Neural progenitor cell (in vitro differentiated cells): ENCODE measurements around the gene MYO1D. TPM values are rescaled to one million over a fixed set of nuclear protein-coding genes. Genes with fewer than 3 reads are reported as not detected.

Experiments used
- DNase-seq: peaks from one replicate; pipeline ENCODE4 v3.0.0-alpha.2; 2016; ENCODE audit warnings: low spot score
- H2AFZ ChIP-seq: fragments of 200-600 bp; sonication (generic); replicated peaks from 2 replicates; pipeline ENCODE4 v1.6.1; 2016; ENCODE audit warnings: antibody characterized with exemption
- H3F3A ChIP-seq: fragments of 200-600 bp; sonication (generic); 2 replicates; pipeline ENCODE4 v1.6.1; 2016; ENCODE audit warnings: antibody characterized with exemption, low read depth
- H3K27ac ChIP-seq: fragments of 200-600 bp; sonication (generic); 2 replicates; pipeline ENCODE4 v1.5.1; 2016; ENCODE audit warnings: mild to moderate bottlenecking
- H3K27me3 ChIP-seq: fragments of 200-600 bp; sonication (generic); 2 replicates; pipeline ENCODE4 v1.6.1; 2016; ENCODE audit warnings: mild to moderate bottlenecking, moderate library complexity
- H3K36me3 ChIP-seq: fragments of 200-600 bp; sonication (generic); 2 replicates; pipeline ENCODE4 v1.5.1; 2016
- H3K4me1 ChIP-seq: fragments of 200-600 bp; sonication (generic); 2 replicates; pipeline ENCODE4 v1.6.1; 2016; ENCODE audit warnings: mixed run types
- H3K4me2 ChIP-seq: fragments of 200-600 bp; sonication (generic); 2 replicates; pipeline ENCODE4 v1.6.1; 2016
- H3K4me3 ChIP-seq: fragments of 200-600 bp; sonication (generic); 2 replicates; pipeline ENCODE4 v1.5.1; 2016
- H3K79me2 ChIP-seq: fragments of 200-600 bp; sonication (generic); 2 replicates; pipeline ENCODE4 v1.6.1; 2016; ENCODE audit warnings: low read depth
- H3K9ac ChIP-seq: fragments of 200-600 bp; sonication (generic); 2 replicates; pipeline ENCODE4 v1.6.1; 2016
- H3K9me3 ChIP-seq: fragments of 200-600 bp; sonication (generic); 2 replicates; pipeline ENCODE4 v1.5.1; 2016; ENCODE audit warnings: low read depth
- H4K20me1 ChIP-seq: fragments of 200-600 bp; sonication (generic); 2 replicates; pipeline ENCODE4 v1.6.1; 2016; ENCODE audit warnings: low read depth
- H3K27ac Mint-ChIP-seq: 3 replicates; pipeline ENCODE4 v1.8.0; 2021; ENCODE audit warnings: mixed read lengths
- H3K27me3 Mint-ChIP-seq: 2 replicates; pipeline ENCODE4 v1.8.0; 2022; ENCODE audit warnings: low read depth, mild to moderate bottlenecking, inconsistent platforms, moderate library complexity, mixed read lengths; ENCODE audit not compliant: insufficient read depth
- H3K36me3 Mint-ChIP-seq: 3 replicates; pipeline ENCODE4 v1.8.0; 2021; ENCODE audit warnings: mixed read lengths
- H3K4me1 Mint-ChIP-seq: 3 replicates; pipeline ENCODE4 v1.8.0; 2021; ENCODE audit warnings: mixed read lengths
- H3K4me3 Mint-ChIP-seq: 3 replicates; pipeline ENCODE4 v1.8.0; 2021; ENCODE audit warnings: mild to moderate bottlenecking, moderate library complexity, mixed read lengths
- H3K9me3 Mint-ChIP-seq: 3 replicates; pipeline ENCODE4 v1.8.0; 2020; ENCODE audit warnings: mixed read lengths
- EZH2 ChIP-seq: fragments of 200-600 bp; sonication (generic); IDR thresholded peaks from 2 replicates; pipeline ENCODE4 v1.6.1; 2017; ENCODE audit warnings: antibody characterized with exemption, mild to moderate bottlenecking, moderate library complexity
- EZH2phosphoT487 ChIP-seq: fragments of 200-600 bp; sonication (generic); IDR thresholded peaks from 2 replicates; pipeline ENCODE4 v1.6.1; 2017; ENCODE audit warnings: antibody characterized with exemption
- total RNA-seq: library from RNA; depleted of rRNA; stranded (reverse); fragments of >200 nt; gene quantifications from 2 replicates; pipeline ENCODE4 v1.2.3, GENCODE V29; 2015; ENCODE audit warnings: low replicate concordance
- TF ChIP-seq, protein P1 (sequence below): fragments of 200-600 bp; sonication (generic); IDR thresholded peaks from 2 replicates; pipeline ENCODE4 v1.5.1; 2017; ENCODE audit warnings: antibody characterized with exemption, mild to moderate bottlenecking

Gene MYO1D
- total RNA-seq, 1 donor from 2014 or later, result 6.2 TPM

DNA sequence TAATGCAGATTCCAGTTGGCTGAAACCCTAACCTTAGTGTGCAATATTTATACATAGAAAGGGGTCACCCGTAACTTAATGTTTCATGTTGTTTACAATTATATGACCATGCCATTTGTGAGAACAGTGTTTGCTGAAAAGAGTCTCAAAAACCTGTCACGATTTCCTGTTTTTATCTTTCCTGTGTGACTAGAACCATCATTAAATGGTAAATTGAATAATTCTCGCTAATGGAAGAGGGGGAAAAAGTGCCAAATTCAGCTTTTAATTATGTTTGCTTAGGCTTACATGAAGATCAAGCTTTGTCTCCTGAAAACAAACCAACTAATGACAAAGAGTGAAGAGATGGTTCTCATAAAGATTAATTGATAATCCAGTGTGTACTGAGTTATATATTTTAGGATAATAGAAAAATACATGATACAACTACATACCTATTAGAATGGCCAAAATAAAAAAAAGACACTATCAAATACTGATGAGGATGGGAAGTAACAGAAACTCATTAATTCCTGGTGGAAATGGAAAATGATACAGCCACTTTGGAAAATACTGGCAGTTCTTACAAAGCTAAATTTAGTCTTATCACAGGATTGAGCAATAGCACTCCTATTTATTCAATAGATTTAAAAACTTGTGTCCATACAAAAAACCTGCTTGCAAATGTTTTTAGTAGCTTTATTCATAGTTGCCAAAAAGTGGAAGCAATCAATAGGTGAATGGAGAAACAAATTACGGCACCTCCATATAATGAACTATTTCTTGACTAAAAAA, 248.5 kb downstream of the MYO1D start:
- H3K36me3 ChIP-seq, result no peaks in the 10 kb centered on the region
- H3K27me3 Mint-ChIP-seq, result no peaks in the 10 kb centered on the region
- peaks cover 13% of the 10 kb centered on the region for H3F3A ChIP-seq
- TF ChIP-seq, protein P1, sequence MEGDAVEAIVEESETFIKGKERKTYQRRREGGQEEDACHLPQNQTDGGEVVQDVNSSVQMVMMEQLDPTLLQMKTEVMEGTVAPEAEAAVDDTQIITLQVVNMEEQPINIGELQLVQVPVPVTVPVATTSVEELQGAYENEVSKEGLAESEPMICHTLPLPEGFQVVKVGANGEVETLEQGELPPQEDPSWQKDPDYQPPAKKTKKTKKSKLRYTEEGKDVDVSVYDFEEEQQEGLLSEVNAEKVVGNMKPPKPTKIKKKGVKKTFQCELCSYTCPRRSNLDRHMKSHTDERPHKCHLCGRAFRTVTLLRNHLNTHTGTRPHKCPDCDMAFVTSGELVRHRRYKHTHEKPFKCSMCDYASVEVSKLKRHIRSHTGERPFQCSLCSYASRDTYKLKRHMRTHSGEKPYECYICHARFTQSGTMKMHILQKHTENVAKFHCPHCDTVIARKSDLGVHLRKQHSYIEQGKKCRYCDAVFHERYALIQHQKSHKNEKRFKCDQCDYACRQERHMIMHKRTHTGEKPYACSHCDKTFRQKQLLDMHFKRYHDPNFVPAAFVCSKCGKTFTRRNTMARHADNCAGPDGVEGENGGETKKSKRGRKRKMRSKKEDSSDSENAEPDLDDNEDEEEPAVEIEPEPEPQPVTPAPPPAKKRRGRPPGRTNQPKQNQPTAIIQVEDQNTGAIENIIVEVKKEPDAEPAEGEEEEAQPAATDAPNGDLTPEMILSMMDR, result no peak
- no peak for DNase-seq
- no peak overlapping the region for H3K27ac Mint-ChIP-seq
- no peaks in the 10 kb centered on the region for H3K27me3 ChIP-seq
- H3K9me3 ChIP-seq, result no peaks in the 10 kb centered on the region
- H3K27ac ChIP-seq, result no peak overlapping the region
- no peaks in the 10 kb centered on the region for H3K79me2 ChIP-seq
- H3K4me1 ChIP-seq, result peaks cover 15% of the 10 kb centered on the region
- no peak overlapping the region for H3K4me3 ChIP-seq
- H2AFZ ChIP-seq, result no peak overlapping the region
- no peaks in the 10 kb centered on the region for H4K20me1 ChIP-seq
- H3K4me1 Mint-ChIP-seq, result peaks cover 12% of the 10 kb centered on the region
- H3K9me3 Mint-ChIP-seq, result no peaks in the 10 kb centered on the region
- no peak overlapping the region for H3K9ac ChIP-seq
- no peaks in the 10 kb centered on the region for H3K36me3 Mint-ChIP-seq
- H3K4me3 Mint-ChIP-seq, result no peak overlapping the region
- no peak overlapping the region for H3K4me2 ChIP-seq

DNA sequence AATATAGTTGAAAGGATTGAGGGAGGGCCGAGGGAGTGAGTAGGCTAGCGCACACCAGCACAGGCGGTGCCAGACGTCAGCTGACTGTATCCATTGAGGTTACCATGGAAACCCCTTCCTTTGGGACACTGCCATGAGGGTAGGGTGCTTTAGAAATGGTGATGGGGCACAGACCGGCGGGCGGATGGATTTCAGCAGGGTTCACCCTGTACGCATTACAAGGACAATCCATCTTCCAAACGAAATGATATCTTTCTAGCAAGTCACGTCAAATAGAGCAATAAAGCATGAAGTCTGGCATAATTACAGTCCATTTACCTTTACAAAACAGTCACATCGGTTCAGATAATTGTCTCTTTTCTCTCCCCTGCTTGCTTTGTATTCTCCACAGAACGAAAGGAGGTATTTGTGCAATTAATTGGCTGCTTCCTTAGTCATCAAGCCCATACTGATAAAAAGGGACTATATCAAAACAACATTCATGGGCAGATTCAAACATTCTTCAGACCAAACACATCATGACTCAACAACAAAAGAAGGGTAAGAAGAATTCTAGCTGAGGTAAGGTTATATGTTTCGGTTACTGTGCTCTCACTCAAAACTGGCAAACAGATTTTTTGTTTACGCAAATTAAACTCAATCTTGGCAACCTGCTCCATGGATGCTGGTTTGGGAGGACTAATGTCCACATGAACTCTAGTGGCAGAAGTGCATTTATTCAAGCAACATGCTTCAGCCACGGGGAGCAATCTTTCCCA, 249.5 kb downstream of the MYO1D start:
- H3K4me2 ChIP-seq, result peak overlapping the region; percentile 72

DNA sequence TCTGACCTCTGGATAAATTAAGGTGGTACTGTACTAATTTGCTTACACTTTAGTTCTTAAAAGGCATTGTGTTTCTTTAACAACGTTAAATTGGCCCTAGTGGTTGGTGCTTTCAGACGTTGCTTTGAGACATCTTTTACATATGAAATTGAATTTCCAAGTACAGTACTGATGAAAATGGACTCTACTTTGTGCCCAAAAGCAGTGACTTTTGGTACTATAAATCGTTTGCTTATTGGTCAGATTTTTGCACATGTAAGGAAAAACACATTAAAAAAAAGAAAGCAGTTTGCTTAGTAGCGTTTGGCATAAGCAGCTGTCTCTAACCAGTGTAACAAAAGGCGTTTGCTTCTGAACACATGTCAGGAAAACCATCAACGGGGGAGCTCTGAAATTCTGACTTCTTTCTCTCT, 250.5 kb downstream of the MYO1D start:
- H3K4me2 ChIP-seq, result peak overlapping the region; percentile 72
- H3K27me3 ChIP-seq, result no peaks in the 10 kb centered on the region
- H3F3A ChIP-seq, result peaks cover 22% of the 10 kb centered on the region
- H3K4me1 ChIP-seq, result peaks cover 24% of the 10 kb centered on the region
- H3K79me2 ChIP-seq, result no peaks in the 10 kb centered on the region
- H3K4me1 Mint-ChIP-seq, result peaks cover 20% of the 10 kb centered on the region
- TF ChIP-seq EZH2phosphoT487 (no peak), EZH2 (no peak)
- TF ChIP-seq, protein P1, result no peak
- H4K20me1 ChIP-seq, result no peaks in the 10 kb centered on the region
- H3K4me3 ChIP-seq, result no peak overlapping the region
- no peak overlapping the region for H2AFZ ChIP-seq
- H3K27me3 Mint-ChIP-seq, result no peaks in the 10 kb centered on the region
- H3K9me3 ChIP-seq, result no peaks in the 10 kb centered on the region
- no peak overlapping the region for H3K27ac Mint-ChIP-seq
- H3K36me3 Mint-ChIP-seq, result no peaks in the 10 kb centered on the region
- H3K9me3 Mint-ChIP-seq, result no peaks in the 10 kb centered on the region
- no peaks in the 10 kb centered on the region for H3K36me3 ChIP-seq
- no peak for DNase-seq
- H3K4me3 Mint-ChIP-seq, result no peak overlapping the region
- no peak overlapping the region for H3K27ac ChIP-seq
- no peak overlapping the region for H3K9ac ChIP-seq

More for the DNA sequence above, 249.5 kb downstream of the MYO1D start:
- Histone ChIP-seq H3K4me3 (peak overlapping the region; percentile 12), H3K27ac (no peak overlapping the region), H2AFZ (peak overlapping the region; percentile 64), H3K27me3 (no peaks in the 10 kb centered on the region), H3K79me2 (no peaks in the 10 kb centered on the region), H3F3A (peaks cover 13% of the 10 kb centered on the region), H3K9me3 (no peaks in the 10 kb centered on the region), H4K20me1 (no peaks in the 10 kb centered on the region), H3K9ac (no peak overlapping the region), H3K4me1 (peaks cover 15% of the 10 kb centered on the region), H3K36me3 (no peaks in the 10 kb centered on the region)
- H3K27ac Mint-ChIP-seq, result no peak overlapping the region
- H3K36me3 Mint-ChIP-seq, result no peaks in the 10 kb centered on the region
- DNase-seq, result peak; percentile 91
- peaks cover 12% of the 10 kb centered on the region for H3K4me1 Mint-ChIP-seq
- no peaks in the 10 kb centered on the region for H3K9me3 Mint-ChIP-seq
- H3K27me3 Mint-ChIP-seq, result no peaks in the 10 kb centered on the region
- TF ChIP-seq, protein P1, result no peak
- TF ChIP-seq EZH2 (no peak), EZH2phosphoT487 (no peak)
- H3K4me3 Mint-ChIP-seq, result peak overlapping the region; percentile 67
